HEK293T (cell line): Measurements from ENCODE around the gene NOS1.

ENCODE experiments used
- ARNT ChIP-seq: fragments of 450-650 bp; IDR thresholded peaks from 2 replicates; pipeline ENCODE4 v1.6.1; 2017; ENCODE audit warnings: mild to moderate bottlenecking
- BHLHE40 ChIP-seq: fragments of 450-650 bp; IDR thresholded peaks from 2 replicates; pipeline ENCODE4 v1.6.1; 2016; ENCODE audit warnings: mild to moderate bottlenecking, moderate library complexity, borderline replicate concordance
- CTBP1 ChIP-seq: fragments of 450-650 bp; IDR thresholded peaks from 2 replicates; pipeline ENCODE4 v1.6.1; 2016; ENCODE audit warnings: borderline replicate concordance
- ELF4 ChIP-seq: fragments of 450-650 bp; IDR thresholded peaks from 2 replicates; pipeline ENCODE4 v1.6.1; 2017; ENCODE audit warnings: antibody characterized with exemption
- FOXA1 ChIP-seq: fragments of 450-650 bp; IDR thresholded peaks from 2 replicates; pipeline ENCODE4 v1.6.1; 2016; ENCODE audit warnings: mild to moderate bottlenecking
- FOXK2 ChIP-seq: fragments of 450-650 bp; IDR thresholded peaks from 2 replicates; pipeline ENCODE4 v1.6.1; 2016; ENCODE audit warnings: mild to moderate bottlenecking
- FOXM1 ChIP-seq: fragments of 450-650 bp; IDR thresholded peaks from 2 replicates; pipeline ENCODE4 v1.6.1; 2017; ENCODE audit warnings: mild to moderate bottlenecking, borderline replicate concordance
- HDGF ChIP-seq: fragments of 450-650 bp; IDR thresholded peaks from 2 replicates; pipeline ENCODE4 v1.6.1; 2017; ENCODE audit warnings: antibody characterized with exemption, borderline replicate concordance
- NFRKB ChIP-seq: fragments of 450-650 bp; IDR thresholded peaks from 2 replicates; pipeline ENCODE4 v1.6.1; 2016; ENCODE audit warnings: mild to moderate bottlenecking, moderate library complexity
- PKNOX1 ChIP-seq: fragments of 450-650 bp; IDR thresholded peaks from 2 replicates; pipeline ENCODE4 v1.6.1; 2016
- SP1 ChIP-seq: fragments of 450-650 bp; IDR thresholded peaks from 2 replicates; pipeline ENCODE4 v1.6.1; 2017
- SUZ12 ChIP-seq: fragments of 450-650 bp; IDR thresholded peaks from 2 replicates; pipeline ENCODE4 v1.6.1; 2016; ENCODE audit warnings: mild to moderate bottlenecking
- TARDBP ChIP-seq: fragments of 450-650 bp; IDR thresholded peaks from 2 replicates; pipeline ENCODE4 v1.6.1; 2016
- ZNF384 ChIP-seq: fragments of 450-650 bp; IDR thresholded peaks from 2 replicates; pipeline ENCODE4 v1.6.1; 2016

GRCh38 chr12:117243488-117243887, 117.9 kb downstream of the NOS1 start:
- no peak for TF ChIP-seq FOXA1
- no peak for TF ChIP-seq BHLHE40
- TF ChIP-seq FOXM1 = no peak
- TF ChIP-seq SP1 = no peak
- TF ChIP-seq ARNT = no peak
- no peak for TF ChIP-seq PKNOX1
- no peak for TF ChIP-seq HDGF
- TF ChIP-seq NFRKB = no peak
- TF ChIP-seq SUZ12 = no peak
- TF ChIP-seq CTBP1 = no peak
- TF ChIP-seq ZNF384 = no peak
- TF ChIP-seq ELF4 = no peak
- TF ChIP-seq FOXK2 = no peak
- TF ChIP-seq TARDBP = no peak
